ENCODE measurements around the gene ABI2.

ABI2 gene

DNA sequence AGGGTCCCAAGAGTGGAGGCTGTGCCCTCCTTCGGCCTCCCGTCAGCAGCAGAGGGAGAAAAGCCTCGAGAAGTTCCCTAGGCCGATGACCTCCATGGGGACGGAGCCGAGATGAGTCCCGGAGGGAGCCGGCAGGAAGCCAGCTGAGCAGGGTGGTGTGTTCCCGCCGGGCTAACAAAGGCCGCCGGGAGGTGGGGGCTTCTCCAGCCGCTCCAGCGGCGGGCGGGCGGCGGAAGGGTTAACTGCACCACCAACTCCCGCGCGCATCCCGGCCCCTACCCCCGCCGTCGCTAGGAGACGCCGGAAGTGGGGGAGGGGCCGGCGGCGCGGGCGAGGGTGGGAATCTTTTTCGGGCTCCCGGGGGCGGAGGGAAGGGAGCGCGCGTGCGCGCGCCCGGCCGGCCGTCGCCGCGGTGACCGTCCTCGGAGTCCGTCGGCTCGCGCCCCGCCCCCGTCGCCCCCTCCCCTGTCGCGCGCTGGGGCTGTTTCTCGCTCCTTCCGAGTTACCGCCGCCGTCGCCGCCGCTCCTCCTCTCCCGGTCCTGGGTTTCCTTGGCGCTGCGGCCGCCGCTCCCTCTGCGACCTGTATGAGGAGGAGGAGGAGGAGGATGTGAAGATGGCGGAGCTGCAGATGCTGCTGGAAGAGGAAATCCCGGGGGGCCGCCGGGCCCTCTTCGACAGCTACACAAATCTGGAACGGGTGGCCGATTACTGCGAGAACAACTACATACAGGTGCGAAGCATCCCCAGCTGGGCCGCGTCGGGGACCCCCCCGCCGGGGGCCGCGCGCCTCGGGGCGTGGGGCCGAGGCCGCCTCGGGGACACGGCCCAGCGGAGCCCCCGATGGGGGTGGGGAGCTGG, at the start of gene ABI2 (continued):
- no peak for TF ChIP-seq KLF16 (tag by site-specific recombination; IDR thresholded peaks at IDR 0.05)
- TF ChIP-seq ZNF423 (tag by site-specific recombination; IDR thresholded peaks at IDR 0.05): peak; percentile 62
- TF ChIP-seq, protein P1, sequence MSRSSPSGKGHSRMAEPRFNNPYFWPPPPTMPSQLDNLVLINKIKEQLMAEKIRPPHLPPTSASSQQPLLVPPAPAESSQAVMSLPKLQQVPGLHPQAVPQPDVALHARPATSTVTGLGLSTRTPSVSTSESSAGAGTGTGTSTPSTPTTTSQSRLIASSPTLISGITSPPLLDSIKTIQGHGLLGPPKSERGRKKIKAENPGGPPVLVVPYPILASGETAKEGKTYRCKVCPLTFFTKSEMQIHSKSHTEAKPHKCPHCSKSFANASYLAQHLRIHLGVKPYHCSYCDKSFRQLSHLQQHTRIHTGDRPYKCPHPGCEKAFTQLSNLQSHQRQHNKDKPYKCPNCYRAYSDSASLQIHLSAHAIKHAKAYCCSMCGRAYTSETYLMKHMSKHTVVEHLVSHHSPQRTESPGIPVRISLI (tag by site-specific recombination; IDR thresholded peaks at IDR 0.05): 0 out of 2 replicates have a peak, but pooled peaks have one; percentile 23
- peak; percentile 94 for TF ChIP-seq ZNF610 (tag by site-specific recombination; IDR thresholded peaks at IDR 0.05; ENCODE audit: borderline replicate concordance)
- peak; percentile 68 for TF ChIP-seq ZEB2 (tag by site-specific recombination; IDR thresholded peaks at IDR 0.05)
- TF ChIP-seq ZNF19 (tag by site-specific recombination; IDR thresholded peaks at IDR 0.05; ENCODE audit: low read depth): no peak
- no peak for TF ChIP-seq ZNF677 (tag by site-specific recombination; IDR thresholded peaks at IDR 0.05)
- TF ChIP-seq ZNF394 (tag by site-specific recombination; IDR thresholded peaks at IDR 0.05; ENCODE audit: borderline replicate concordance): 0 out of 2 replicates have a peak, but pooled peaks have one; percentile 58
- TF ChIP-seq ZNF184 (tag by site-specific recombination; IDR thresholded peaks at IDR 0.05): no peak
- no peak for TF ChIP-seq ZNF791 (tag by site-specific recombination; IDR thresholded peaks at IDR 0.05)
- no peak for TF ChIP-seq WT1 (tag by site-specific recombination; IDR thresholded peaks at IDR 0.05)
- TF ChIP-seq ZNF600 (tag by site-specific recombination; IDR thresholded peaks at IDR 0.05): no peak
- peak; percentile 49; the same call in 1 of the 2 replicates for TF ChIP-seq ZNF561 (tag by site-specific recombination; IDR thresholded peaks at IDR 0.05; ENCODE audit: borderline replicate concordance)
- no peak for TF ChIP-seq SETDB1 (IDR thresholded peaks at IDR 0.05; ENCODE audit: insufficient read length, low read length)
- peak; percentile 66; the same call in 1 of the 2 replicates for TF ChIP-seq TRIM28 (IDR thresholded peaks at IDR 0.05; ENCODE audit: borderline replicate concordance, low read length)
- TF ChIP-seq YY1 (tag by site-specific recombination; IDR thresholded peaks at IDR 0.05): no peak; the same call in none of the 2 replicates
- TF ChIP-seq OSR2 (tag by site-specific recombination; IDR thresholded peaks at IDR 0.05): no peak
- 0 out of 2 replicates have a peak, but pooled peaks have one; percentile 25 for TF ChIP-seq GLIS1 (tag by site-specific recombination; IDR thresholded peaks at IDR 0.05)
- TF ChIP-seq SP3 (tag by site-specific recombination; IDR thresholded peaks at IDR 0.05): peak; percentile 58; the same call in 1 of the 2 replicates
- TF ChIP-seq, protein P2, sequence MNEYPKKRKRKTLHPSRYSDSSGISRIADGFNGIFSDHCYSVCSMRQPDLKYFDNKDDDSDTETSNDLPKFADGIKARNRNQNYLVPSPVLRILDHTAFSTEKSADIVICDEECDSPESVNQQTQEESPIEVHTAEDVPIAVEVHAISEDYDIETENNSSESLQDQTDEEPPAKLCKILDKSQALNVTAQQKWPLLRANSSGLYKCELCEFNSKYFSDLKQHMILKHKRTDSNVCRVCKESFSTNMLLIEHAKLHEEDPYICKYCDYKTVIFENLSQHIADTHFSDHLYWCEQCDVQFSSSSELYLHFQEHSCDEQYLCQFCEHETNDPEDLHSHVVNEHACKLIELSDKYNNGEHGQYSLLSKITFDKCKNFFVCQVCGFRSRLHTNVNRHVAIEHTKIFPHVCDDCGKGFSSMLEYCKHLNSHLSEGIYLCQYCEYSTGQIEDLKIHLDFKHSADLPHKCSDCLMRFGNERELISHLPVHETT (tag by site-specific recombination; IDR thresholded peaks at IDR 0.05): peak; percentile 27; the same call in 1 of the 2 replicates

DNA sequence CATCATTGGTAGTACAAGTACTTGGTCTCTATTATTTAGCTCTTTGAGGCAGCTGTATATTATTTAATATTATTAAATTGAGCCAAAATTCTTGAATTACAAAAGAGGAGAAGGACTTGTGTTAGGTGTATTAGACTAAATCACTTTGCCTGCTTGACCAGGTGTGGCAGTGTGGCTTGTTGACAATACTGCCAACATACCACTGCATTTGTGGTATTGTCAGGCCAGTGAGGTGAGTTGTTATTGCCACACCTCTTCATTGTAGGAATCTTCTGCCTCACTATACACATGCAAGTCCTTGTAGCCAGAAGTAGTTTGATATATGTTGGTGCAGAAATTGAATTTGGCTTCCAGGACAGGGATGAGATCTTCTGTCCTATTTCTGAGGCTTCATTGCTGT, 48.9 kb upstream of the ABI2 start:
- TF ChIP-seq, protein P3, sequence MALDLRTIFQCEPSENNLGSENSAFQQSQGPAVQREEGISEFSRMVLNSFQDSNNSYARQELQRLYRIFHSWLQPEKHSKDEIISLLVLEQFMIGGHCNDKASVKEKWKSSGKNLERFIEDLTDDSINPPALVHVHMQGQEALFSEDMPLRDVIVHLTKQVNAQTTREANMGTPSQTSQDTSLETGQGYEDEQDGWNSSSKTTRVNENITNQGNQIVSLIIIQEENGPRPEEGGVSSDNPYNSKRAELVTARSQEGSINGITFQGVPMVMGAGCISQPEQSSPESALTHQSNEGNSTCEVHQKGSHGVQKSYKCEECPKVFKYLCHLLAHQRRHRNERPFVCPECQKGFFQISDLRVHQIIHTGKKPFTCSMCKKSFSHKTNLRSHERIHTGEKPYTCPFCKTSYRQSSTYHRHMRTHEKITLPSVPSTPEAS (tag by site-specific recombination; IDR thresholded peaks at IDR 0.05): no peak
- H3K9me3 ChIP-seq (ENCODE audit: control insufficient read depth, insufficient read depth, low read depth, low read length): no peaks in the 10 kb centered on the region
- ChIA-PET POLR2A (no interaction called here), CTCF (interaction anchor here (0.7 kb wide), 1 partner anchor 54 kb away, joined by 3 read pairs; no protein-coding TSS in a partner anchor)
- H3K4me3 ChIP-seq (ENCODE audit: low read depth, low read length): no peak overlapping the region
- no peak overlapping the region for H3K27ac ChIP-seq (ENCODE audit: extremely low read depth, low read depth, low read length)
- peaks cover 15 to 63% of the 10 kb centered on the region in 2 experiments for H3K36me3 ChIP-seq (ENCODE audit: control insufficient read depth in 2 of 2, insufficient read depth in 1 of 2, low read length in 2 of 2)
- no peaks in the 10 kb centered on the region for H3K4me1 ChIP-seq (ENCODE audit: control insufficient read depth, insufficient read depth, low read length)
